ENCODE data around the gene STEEP1.

- TF ChIP-seq TAF1 (IDR thresholded peaks at IDR 0.05; ENCODE audit: low read depth) (no peak), REST (IDR thresholded peaks at IDR 0.05; ENCODE audit: borderline replicate concordance) (no peak), EZH2 (IDR thresholded peaks at IDR 0.05; ENCODE audit: borderline replicate concordance, insufficient read depth, low read length, poor library complexity, severe bottlenecking) (no peak), POLR2AphosphoS5 (IDR thresholded peaks at IDR 0.05) (no peak), CTCF (IDR thresholded peaks at IDR 0.05; ENCODE audit: poor library complexity, severe bottlenecking) (no peak), RAD21 (conservative IDR thresholded peaks at IDR 0.05) (no peak), SMC3 (conservative IDR thresholded peaks at IDR 0.05; ENCODE audit: poor library complexity) (no peak), EP300 (conservative IDR thresholded peaks at IDR 0.05; ENCODE audit: poor library complexity, severe bottlenecking) (no peak)
Measured at GRCh38 chrX:119570351-119570835, 5.2 kb upstream of the STEEP1 start.
